NCI-H1092 treated with DMSO at 0.1 percent for 48 hours (cell line): Measurements from ENCODE around the gene ZNF606.

ENCODE experiments used
- DNase-seq: peaks from one replicate; lab custom pipeline; 2025; lab: John Stamatoyannopoulos, UW

The ZNF606 gene

DNA sequence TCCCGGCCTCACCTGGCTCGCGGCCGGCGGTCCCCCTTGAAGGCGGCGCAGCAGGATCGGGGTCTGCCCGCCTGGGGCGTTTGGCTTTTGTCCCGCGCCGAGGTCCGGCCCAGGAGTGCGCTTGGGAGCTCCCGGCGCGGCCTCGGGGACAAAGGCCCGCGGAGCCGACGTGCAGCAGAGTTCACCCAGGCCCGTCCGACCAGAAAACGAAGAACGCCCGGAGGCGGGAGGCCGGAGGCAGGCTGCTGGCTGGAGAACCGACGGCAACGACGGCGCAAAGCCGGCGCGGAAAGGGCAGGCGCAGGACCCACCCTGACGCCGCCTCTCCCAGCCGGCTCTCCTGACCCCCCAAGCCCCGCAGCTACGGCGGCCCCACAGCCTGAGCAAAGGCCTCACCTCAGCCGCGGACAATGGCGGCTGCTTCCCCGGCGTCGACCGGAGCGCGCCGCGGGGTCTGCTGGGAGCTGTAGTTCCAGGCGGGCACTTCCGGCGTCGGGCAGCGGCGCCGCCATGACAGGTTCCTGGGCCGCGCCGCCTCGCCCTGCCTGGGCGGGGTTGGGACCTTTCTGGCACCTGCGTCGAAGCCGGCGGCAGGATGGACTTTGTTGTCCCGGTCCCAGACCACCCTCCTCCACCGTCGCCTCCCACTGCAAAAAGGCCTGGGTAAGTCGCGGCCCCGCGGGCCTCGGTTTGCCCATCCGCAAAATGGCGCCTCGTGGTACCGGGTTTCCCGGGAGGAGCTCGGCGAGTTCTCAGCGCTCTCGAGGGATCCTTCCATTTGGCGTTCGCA, at the start of gene ZNF606:
TSS of gene ZNF606 (minus strand) at position 437 of the 790 bp plus-strand sequence. CDS start 1,501 bp downstream, outside the sequence.
- DNase-seq, result peak; percentile 67

DNA sequence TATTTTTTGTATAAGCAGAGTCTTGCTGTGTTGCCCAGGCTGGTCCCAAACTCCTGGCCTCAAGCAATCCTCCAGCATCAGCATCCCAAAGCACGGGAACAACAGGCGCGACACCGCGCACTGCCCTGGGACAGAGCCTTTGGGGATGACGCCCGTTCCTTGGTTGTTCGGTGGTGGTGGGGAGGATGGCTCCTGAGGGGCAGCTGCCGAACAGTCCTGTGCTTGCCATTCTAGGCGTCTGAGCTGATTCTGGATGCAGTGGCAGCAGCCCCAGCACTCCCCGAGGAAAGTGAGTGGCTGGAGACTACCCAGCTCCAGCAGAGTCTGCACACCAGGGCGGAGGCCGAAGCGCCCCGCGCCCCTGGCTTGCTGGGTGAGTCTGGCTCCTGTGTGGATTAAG, 49.6 kb upstream of the ZNF606 start:
- DNase-seq, result no peak

DNA sequence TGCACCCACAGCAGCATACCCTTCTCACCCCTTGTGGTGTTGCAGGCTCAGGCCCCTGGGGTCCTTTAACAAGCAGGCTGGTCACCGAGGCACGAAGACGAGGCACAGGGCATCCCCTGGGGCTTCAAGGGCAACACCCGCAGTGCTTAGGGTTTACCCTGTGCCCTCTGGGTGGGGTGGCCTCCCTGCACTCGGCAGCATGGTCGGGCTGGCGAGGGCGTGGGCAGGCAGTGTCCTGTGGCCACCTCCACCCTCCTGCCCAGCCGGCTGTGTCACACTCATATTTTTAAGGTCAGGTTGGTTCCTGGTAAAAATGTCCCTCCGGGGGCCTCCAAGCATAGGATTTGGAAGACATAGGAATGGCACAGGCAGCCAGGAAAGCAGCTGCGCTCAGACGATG, 45.1 kb upstream of the ZNF606 start:
- no peak for DNase-seq

DNA sequence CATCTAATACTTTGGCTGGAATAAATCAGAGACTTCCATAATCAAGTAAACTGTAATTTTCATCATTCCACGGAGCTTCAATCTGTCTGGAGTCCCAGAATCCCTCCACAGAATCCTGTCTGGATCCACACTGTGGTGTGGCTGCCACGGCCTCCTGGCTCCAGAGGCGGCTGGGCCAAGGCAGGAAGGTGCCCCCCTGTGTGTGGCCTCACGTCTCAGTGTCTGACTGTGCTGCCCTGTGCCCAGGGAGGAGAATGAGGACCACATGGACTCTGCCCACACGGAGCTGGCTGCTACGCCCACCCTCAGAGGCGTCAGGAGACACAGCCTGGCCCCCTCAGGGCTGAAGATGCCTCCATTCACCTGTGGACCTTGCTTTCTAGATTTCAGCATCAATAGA, 44.2 kb upstream of the ZNF606 start:
- DNase-seq, result no peak

DNA sequence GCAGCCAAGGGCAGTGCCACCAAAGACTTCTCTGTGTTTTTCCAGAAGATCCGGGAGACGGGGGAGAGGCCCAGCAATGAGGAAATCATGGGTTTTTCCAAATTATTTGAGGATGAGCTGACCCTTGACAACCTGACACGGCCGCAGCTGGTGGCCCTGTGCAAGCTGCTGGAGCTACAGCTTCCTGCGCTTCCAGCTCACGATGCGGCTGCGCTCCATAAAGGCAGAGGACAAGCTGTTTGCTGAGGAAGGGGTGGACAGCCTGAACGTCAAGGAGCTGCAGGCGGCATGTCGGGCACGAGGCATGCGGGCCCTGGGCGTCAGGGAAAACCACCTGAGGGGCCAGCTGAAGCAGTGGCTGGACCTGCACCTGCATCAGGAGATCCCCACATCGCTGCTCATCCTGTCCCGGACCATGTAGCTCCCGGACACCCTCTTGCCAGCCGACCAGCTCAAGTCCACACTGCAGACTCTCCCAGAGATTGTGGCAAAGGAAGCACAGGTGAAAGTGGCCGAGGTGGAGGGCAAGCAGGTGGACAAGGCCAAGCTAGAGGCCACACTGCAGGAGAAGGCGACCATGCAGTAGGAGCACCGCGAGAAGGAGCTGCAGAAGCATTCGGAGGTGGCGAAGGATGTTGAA, 42.9 kb upstream of the ZNF606 start:
- no peak for DNase-seq

DNA sequence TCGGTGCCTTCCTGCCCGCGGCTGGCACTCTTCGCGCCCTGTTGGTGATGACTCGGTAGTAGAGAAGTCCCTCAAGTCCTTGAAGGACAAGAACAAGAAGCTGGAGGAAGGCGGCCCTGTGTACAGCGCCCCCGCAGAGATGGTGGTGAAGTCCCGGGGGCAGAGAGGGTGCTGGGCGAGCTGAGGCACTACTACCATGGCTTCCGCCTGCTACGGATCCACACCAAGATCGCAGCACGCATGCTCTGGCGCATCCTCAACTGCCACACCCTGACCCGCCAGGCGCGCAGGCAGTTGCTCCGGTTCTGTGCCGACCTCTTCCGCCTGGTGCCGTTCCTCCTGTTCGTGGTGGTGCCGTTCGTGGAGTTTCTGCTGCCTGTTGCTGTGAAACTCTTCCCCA, 42.3 kb upstream of the ZNF606 start:
- DNase-seq, result no peak

DNA sequence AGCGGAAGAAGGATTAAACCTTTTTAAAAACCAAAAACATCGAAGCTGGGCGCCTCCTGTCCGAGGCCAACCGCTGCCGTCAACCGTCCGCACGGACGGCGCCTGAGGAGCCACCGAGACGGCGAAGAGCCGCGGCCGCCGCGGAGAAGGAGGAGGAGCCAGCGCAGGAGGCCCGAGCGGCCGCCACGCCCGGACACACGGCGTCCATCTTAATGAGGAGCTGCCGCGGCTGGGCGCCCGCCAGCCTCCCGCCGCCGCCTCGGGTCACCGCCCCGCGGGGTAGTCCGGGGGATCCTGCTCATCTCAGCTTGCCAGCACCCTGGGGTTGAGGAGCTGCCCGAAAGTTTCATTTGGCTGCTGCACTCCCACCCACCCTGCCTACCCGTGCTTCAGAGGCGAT, 41.8 kb upstream of the ZNF606 start:
- no peak for DNase-seq

DNA sequence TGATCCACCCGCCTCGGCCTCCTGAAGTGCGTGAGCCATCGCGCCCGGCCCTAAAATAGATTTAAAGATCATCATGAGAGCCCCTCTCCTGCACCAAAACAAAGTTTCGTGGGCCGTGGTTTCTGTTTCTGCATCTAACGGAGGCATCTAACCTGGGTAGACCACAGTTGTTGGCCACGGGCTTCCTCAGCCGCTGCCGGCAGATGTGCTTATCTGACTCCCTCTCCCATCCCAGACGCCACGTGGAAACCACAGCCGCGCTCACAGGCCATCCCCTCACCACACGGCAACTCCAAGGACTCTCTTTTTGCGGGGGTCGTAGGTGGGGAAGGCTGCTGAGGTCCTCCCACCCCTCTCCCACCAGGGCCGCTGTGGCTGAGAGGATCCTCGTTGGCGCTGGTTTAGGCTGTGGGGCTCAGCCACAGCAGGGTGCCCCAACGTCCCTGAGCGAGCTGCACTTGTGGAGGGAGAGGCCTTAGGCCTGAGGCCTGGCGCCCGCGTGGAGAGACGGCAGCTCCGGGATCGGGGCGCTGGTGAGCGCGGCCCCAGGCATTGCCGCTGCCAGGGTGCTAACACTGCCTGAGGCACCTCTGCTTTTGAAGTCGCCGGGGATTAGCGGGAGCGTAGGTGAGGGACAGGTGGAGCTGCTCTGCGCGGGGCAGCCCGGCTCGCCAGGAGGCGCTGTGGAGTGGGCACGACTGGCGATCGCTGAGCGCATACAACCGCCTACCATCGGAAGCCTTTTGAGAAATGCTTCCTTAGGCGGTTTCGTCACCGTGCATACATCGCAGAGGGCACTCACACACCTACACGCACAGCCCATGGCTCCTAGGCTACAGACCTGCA, 40.1 kb upstream of the ZNF606 start:
- no peak for DNase-seq

DNA sequence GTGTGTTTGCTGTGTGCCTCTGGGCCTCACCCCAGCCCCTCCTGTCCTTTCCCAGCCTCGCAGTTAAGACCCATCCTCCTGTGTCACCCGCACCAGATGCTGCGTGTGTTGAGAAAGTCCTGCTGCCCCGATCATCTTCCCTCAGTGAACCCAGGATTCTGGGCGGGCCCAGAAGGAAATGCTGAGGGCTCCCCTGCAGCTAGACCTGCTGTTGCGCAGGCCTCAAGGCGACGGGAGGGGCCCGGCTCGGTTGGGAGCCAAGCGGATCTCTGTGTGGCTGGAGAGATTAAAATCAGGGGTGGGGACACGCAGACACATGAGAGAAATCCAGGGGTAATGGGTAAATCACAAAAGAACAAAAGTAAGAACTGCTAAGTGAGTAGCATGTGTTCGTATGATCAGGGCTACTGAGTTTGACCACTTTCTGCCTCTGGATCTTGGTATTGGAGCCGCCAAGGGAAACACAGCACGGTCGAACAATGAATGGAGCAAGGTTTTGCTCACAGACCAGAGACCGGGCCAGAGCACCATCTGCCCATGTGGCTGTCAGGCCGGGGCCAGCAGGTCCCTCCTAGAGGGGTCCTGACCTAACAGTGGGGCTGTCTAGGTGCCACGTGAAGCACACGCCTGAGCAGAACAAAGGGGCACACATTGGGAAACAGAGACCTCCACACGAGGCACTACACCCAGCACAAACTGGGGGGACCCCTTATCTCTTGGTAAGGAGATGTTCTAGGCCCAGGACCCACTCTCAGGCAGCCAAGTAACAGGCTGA, 38.3 kb upstream of the ZNF606 start:
- DNase-seq, result no peak

DNA sequence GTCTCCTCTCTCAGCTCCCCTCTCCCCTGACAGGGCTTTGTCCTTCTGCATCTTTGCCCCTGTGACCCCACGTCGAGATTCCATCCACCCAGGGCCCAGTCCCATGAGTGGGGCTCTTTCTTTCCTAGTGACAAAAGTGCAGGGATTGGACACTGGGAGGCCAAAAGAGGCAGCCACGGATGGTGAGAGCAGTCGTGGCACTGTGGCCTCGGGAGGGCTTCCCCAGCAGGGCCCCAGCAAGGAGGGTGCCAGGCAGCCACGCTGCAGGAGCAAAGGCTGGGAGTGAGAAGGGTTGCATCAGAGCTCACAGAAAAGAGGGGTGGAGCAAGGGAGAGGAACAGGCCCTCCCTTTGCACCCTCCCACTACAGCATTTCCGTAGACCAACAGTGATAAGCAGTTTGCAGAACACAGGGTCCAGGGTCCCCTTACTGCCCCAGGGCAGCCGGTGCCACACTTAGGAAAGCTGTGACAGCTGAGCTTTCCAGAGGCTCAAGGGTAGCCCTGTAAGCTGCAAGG, 36.1 kb upstream of the ZNF606 start:
- no peak for DNase-seq

DNA sequence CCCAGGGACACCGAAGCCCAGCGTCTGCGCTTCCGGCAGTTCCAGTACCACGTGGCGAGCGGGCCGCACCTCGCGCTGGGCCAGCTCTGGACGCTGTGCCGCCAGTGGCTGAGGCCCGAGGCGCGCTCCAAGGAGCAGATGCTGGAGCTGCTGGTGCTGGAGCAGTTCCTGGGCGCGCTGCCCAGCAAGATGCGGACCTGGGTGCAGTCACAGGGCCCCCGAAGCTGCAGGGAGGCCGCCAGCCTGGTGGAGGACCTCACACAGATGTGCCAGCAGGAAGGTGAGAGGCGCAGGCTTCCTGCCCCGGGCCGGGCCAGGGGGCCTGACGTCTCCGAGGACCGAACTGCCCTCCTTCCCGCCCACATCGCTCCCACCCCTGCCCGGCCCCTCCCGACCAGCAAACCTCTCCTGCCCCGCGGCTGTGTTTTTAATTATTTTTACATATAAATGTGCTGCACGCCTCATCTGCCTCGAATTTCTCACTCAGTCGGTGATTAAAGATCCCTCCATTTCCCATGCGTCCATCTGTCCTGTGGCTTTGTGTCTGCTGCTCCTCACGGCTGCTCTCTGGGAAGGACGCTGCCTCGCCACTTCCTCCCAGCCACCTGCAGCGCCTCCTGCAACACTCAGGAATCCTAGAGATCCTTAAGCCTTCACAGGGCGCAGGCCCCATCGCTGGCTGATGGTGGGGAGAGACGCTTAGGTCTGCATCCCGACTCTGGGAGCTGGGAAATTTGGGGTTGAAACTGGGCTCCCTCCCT, 35.5 kb upstream of the ZNF606 start:
- peak; percentile 53 for DNase-seq

DNA sequence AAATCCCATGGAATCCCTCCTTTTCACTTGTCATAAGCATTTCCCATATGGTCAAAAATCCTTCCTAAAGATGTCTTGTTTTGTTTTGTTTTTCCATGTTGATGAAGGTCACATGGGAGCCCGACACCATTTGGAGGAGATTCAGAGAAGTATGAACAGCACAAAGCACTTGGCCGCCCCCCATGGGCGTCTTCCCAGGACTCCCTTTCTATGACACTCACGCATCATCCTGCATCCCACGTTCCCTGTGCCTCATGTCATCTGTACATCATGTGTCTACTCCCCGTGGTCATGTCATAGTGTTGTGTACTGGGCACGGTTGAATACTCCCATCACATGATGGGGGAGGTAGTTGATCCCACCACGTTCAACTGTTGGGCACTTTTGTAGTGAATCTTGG, 33.2 kb upstream of the ZNF606 start:
- DNase-seq, result no peak

DNA sequence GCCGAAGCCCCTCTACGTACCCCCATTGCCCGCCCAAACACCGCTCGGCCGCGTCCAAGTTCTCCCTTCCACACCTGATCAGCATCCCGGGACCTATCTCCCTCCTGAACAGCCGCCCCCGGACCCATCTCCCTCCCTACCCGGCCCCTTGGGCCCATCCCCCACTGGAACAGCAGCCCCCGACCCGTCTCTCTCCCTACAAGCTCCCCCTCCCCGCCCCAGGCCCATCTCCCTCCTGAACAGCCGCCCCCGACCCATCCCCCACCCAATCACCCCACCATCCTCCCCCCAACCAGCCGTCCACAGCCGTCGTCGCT, 31.8 kb upstream of the ZNF606 start:
- DNase-seq, result no peak

DNA sequence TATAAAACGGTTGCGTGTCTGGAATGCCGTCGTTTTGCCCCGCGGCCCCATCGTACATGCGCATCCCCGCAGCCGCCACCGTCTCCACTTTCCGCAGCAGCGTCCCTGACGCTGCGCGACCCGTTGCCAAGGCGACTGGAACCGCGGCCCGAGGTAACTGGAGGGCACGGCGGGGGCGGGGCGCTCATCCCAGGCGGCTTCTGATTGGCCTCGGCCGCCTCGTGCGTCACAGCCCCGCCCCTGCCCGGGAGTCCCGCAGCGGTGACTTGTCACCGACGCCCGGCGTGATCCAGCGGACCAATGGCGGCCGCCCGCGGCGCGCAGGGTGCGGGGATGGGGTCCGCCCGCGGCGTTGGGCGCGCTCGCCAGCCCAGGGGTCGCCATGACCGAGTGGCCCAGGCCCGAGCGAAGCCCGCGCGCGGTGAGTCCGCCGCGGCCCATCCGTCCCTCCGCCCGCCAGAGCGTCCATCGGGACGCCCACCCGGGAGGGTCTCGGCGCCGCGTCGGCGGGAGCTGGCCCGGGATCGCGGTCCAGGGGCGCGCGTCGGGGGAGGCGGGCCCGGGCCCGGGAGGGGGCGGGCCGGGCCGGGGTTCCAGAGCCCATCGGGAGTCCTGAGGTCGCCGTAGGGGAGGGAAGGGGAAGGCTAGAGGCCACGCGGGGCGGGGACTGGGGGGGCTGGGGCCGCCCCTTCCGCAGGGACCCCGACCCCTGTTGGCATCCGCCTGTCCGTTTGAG, 31.3 kb upstream of the ZNF606 start, which contains the start of gene ZSCAN1:
TSS of gene ZSCAN1 (plus strand) at position 285 of the 736 bp plus-strand sequence. CDS start 3,812 bp downstream, outside the sequence.
- peak; percentile 92 for DNase-seq

DNA sequence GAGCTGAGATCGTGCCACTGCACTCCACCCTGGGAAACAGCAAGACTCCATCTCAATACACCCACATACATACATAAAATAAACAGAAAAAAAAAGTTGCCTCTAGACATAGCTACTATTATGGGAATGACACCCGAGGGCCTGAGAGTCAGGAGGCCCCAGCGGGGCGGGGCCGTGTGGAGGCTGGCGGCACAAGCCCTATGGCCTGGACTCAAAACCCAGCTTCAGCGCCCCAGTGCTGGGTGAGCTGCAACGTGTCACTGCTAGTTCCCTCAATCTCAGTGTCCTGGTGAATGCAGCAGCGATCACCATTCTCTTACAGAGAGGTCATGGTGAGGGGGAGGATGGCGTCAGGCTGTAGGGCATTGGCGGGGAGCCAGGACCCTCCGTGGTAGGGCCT, 22.0 kb upstream of the ZNF606 start:
- DNase-seq, result no peak

DNA sequence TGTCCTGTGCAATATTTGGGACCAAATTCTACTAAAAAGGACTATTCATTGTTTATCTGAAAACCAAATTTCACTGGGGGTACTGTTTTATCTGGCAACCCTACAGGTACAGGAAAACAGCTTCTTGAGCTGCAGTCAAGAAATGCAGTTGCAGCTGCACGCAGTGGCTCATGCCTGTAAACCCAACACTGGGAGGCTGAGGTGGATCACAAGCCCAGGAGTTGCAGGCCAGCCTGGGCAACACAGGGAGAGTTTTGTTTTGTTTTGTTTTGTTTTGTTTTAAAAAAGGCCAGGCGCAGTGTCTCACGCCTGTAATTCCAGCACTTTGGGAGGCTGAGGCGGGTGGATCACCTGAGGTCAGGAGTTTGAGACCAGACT, 19.7 kb upstream of the ZNF606 start:
- DNase-seq, result no peak

DNA sequence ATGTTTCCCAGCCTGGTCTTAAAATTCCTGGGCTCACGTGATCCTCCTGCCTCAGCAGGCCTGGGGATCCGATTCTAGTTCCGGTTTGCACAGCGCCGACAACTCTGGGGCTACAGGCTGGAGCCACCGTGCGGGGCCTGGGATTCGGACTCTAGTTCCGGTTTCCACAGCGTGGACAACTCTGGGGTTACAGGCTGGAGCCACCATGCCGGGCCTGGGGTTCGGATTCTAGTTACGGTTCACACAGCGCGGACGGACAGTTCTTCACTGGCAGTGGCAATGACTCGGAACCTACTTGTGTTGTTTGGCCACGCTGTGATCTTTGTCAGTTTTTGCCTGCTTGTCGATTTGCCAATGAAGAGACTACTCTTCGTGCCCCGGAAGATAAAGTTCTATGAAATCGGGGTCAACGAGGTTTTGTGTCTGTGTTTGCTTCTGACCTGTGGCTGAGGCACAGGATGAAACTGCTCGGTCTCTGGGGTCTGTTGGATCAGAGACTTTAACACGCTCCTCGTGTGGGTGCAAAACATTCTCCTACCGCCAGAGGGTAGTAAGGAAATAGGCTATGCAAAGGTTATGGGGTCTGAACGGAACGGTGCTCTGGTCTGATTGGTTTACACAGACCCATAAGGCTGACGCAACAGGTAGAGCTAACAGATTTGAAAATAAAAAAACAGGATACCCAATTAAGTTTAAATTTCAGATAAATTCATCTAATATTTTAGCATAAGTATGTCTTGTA, 19.1 kb upstream of the ZNF606 start:
- DNase-seq, result peak; percentile 73

DNA sequence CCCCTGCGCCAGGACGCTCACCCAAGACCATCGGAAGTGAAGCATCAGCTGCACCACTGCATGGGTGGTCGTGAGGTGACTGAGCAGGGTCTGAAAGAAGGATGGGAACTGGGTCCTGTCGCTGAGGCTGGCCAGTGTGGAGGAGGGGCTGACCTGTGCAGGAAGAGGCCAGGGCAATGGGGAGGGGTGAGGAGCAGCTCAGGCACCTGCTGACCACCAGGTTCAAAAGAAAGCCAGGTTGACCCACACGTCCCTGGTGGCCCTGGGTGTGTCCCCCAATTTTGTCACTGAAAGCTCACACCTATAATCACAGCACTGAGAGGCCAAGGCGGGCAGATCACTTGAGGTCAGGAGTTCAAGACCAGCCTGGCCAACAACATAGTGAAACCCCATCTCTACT, 17.5 kb upstream of the ZNF606 start:
- DNase-seq, result no peak

DNA sequence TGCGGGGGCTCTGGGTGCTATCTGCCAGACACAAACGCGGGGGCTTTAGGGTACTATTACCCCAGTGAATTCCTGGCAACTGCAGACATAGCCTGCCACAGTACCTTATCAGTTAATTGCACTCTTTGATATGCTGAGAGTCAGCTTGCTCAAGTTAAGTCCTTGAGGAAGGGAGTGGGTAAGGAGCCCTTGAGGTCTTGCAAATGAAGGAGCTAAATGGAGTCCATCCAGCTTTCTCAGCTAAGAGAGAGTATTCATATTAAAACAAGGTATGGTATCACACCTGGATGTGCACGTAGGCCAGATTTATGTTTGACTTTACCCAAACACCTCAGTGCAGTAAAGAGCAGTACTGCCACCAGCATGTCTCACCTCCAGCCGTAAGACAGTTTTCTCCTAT, 11.5 kb upstream of the ZNF606 start:
- DNase-seq, result no peak

DNA sequence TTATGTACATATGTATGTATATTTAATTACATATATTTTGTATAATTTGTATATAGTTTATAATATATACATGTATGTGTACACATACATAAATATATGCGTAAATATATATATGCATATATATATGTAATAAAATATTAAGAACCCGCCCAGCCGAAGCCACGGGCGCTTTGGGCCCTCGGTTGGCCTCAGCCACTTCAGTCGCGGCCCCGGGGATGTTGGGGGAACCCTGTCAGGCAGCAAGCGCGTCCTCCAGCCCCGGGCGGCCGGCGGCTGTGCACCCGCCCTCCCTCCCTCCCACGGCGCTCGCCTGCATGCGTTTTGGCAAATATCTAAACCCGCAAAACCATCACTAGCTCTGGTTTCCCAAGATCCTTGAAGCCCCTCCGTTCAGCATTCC, 7.9 kb upstream of the ZNF606 start:
- no peak for DNase-seq
